Stimulated activated CD4-positive, alpha-beta T cell treated with anti-CD3 and anti-CD28 coated beads, Interleukin-4, amount 100 ng/mL, for 1 hour (primary cell): ENCODE data around the gene MAP1B.

Source experiments
- DNase-seq: peaks from one replicate; pipeline ENCODE4 v3.0.0-alpha.2; 2020

Gene MAP1B

GRCh38 chr5:72256536-72256935 lies 149.3 kb downstream of the MAP1B start:
- no peak for DNase-seq
